Endothelial cell of umbilical vein (primary cell): ENCODE data around the gene SLC49A3.

Experiments used
- CTCF ChIP-seq, 2 donors: IDR thresholded peaks; 1 replicate in 1 of 2; 2 replicates in 1 of 2; pipeline ENCODE4 v1.5.1; 2011; ENCODE audit warnings: low read length in 2 of 2, mild to moderate bottlenecking in 2 of 2, moderate library complexity in 2 of 2, control low read depth in 1 of 2, inconsistent platforms in 1 of 2, low read depth in 1 of 2; ENCODE audit not compliant: insufficient read depth in 1 of 2; ENCODE audit errors: extremely low read depth in 1 of 2
- EZH2 ChIP-seq: IDR thresholded peaks from 2 replicates; pipeline ENCODE4 v1.6.1; 2012; ENCODE audit warnings: borderline replicate concordance, low read depth, mild to moderate bottlenecking, moderate library complexity, low read length, inconsistent platforms; ENCODE audit not compliant: severe bottlenecking
- MAX ChIP-seq: IDR thresholded peaks from 2 replicates; pipeline ENCODE4 v1.6.1; 2011; ENCODE audit not compliant: insufficient read depth, insufficient read length
- POLR2A ChIP-seq: IDR thresholded peaks from 2 replicates; pipeline ENCODE4 v1.6.1; 2012; ENCODE audit warnings: low read depth, mild to moderate bottlenecking, control low read depth, low read length
- POLR2AphosphoS5 ChIP-seq: IDR thresholded peaks from 2 replicates; pipeline ENCODE4 v1.6.1; 2012; ENCODE audit warnings: low read depth, mild to moderate bottlenecking, control low read depth, low read length, moderate library complexity; ENCODE audit not compliant: insufficient read depth

GRCh38 chr4:685679-686412 is 3.1 kb downstream of the SLC49A3 start:
- no peak for TF ChIP-seq CTCF (IDR thresholded peaks at IDR 0.05; ENCODE audit: extremely low read depth in 1 of 2, insufficient read depth in 1 of 2, low read depth in 1 of 2, low read length in 2 of 2)
- TF ChIP-seq POLR2A = no peak
- no peak for TF ChIP-seq EZH2
- TF ChIP-seq POLR2AphosphoS5 = no peak
- no peak for TF ChIP-seq MAX
